Measurements from ENCODE around the gene PRSS56.

Gene PRSS56

GRCh38 chr2:232479341-232480200, 40.6 kb upstream of the PRSS56 start:
- POLR2A ChIA-PET (ENCODE audit: low non-redundant PET) = no interaction called here
- no peak for DNase-seq (ENCODE audit: low spot score)
- no peak overlapping the region for H3K27ac ChIP-seq
- CTCF ChIA-PET = no interaction called here
- no peak for TF ChIP-seq CTCF (conservative IDR thresholded peaks at IDR 0.05; ENCODE audit: low read depth)

DNA sequence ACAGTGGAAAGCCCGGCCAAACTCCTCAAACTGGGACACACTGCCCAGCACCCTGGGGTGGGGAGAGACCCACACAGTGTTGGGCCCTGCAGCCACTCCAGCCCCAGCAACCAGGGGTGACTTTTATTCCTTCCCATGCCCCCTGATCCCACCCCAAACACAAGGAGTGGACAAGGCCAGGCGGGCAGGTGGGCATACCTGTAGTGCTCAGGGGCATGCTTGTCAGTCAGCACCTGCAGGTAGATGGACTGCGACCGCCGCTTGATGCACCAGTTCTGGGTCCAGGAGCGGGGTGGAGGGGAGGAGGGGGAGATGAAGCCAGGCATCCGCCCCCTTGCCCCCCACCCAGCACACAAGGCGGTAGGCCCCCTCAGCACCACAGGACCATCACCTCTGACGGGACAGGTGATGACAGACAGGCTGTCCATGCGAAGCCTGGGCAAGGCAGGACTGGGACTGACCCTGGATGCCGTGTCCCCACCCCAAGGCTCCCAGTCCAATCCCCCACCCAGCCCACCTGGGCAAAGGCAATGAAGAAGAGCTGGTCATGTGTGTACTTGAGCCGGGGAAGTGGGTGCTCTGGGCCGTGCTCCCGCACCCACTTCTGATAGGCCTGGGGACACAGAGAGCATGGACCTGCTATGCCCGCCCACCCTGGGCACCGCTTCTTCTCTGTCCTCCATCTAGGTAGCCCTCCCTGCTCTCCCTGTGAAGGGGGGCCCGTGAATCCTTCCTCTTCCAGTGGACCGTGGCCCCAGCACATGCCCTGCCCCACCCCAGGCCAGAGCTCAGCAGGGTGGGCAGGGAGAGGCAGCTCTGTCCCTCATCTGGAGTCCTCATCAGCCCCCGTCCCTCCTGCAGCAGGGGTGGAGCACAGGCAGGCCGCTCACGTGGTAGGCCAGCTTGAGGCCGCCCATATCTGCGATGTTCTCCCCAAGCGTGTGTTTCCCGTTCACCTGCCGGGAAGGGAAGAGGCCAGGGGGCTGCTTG, 39.7 kb upstream of the PRSS56 start:
- CTCF ChIA-PET = no interaction called here
- H3K27ac ChIP-seq = no peak overlapping the region
- POLR2A ChIA-PET (ENCODE audit: low non-redundant PET) = no interaction called here
- no peak for TF ChIP-seq CTCF (conservative IDR thresholded peaks at IDR 0.05; ENCODE audit: low read depth)
- DNase-seq (ENCODE audit: low spot score) = no peak

GRCh38 chr2:232481322-232482140, 38.7 kb upstream of the PRSS56 start:
- CTCF ChIA-PET = no interaction called here
- no peak for DNase-seq (ENCODE audit: low spot score)
- POLR2A ChIA-PET (ENCODE audit: low non-redundant PET) = no interaction called here
- TF ChIP-seq CTCF (conservative IDR thresholded peaks at IDR 0.05; ENCODE audit: low read depth) = no peak
- H3K27ac ChIP-seq = no peak overlapping the region

GRCh38 chr2:232482301-232483238, 37.6 kb upstream of the PRSS56 start:
- no peak for TF ChIP-seq CTCF (conservative IDR thresholded peaks at IDR 0.05; ENCODE audit: low read depth)
- ChIA-PET CTCF (interaction anchor here (0.7 kb wide), 1 partner anchor 1382 kb away, joined by 3 read pairs; no protein-coding TSS in a partner anchor), POLR2A (ENCODE audit: low non-redundant PET) (no interaction called here)
- no peak for DNase-seq (ENCODE audit: low spot score)
- no peak overlapping the region for H3K27ac ChIP-seq

DNA sequence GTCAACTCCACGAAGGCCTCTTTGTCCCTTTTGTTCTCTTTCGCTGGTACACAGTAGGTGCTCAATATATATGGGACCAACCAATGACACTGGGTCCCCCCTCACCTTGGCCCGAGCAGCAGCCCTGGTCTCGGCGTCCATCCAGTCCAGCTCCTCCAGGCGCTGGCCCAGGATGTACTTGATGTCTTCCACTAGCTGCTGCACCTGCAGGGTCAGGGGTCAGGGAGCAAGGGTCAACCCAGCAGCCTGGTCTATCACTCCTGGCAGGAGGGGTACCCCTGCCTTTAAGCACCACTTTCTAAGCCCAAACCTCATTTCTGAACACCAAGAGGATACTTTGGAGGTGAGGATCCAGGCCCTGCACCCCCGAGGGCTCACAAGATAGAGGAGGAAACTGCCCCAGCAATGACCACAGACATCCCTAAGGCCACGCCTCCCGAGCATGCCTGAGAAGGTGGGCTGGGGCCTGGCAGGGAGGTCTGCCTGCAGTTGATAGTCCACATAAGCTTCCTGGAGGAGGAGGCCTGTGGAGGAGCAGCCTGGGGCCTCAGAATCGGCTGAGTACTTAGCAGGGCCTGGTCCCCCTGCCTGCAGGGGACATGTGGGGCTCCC, 36.8 kb upstream of the PRSS56 start:
- no peak for DNase-seq (ENCODE audit: low spot score)
- TF ChIP-seq CTCF (conservative IDR thresholded peaks at IDR 0.05; ENCODE audit: low read depth) = no peak
- CTCF ChIA-PET = interaction anchor here (0.7 kb wide), 1 partner anchor 1381 kb away, joined by 3 read pairs; no protein-coding TSS in a partner anchor
- POLR2A ChIA-PET (ENCODE audit: low non-redundant PET) = no interaction called here
- no peak overlapping the region for H3K27ac ChIP-seq

Measured in RWPE1 (cell line).